ENCODE data around the gene MACROD2.

The MACROD2 gene

GRCh38 chr20:15018966-15019365 lies 1023.6 kb downstream of the MACROD2 start:
- no peaks in the 10 kb centered on the region for H3K4me1 ChIP-seq
- no peaks in the 10 kb centered on the region for H3K27me3 ChIP-seq (ENCODE audit: low read depth)
- no peak overlapping the region for H3K4me3 ChIP-seq
- DNase-seq (ENCODE audit: low spot score in 2 of 2): no peak
- in situ Hi-C loops (cut with MboI; ENCODE audit: low sequenced_read_pairs): no loop called here
- H3K36me3 ChIP-seq (replicated peaks): no peaks in the 10 kb centered on the region
- no peaks in the 10 kb centered on the region for H3K9me3 ChIP-seq

DNA sequence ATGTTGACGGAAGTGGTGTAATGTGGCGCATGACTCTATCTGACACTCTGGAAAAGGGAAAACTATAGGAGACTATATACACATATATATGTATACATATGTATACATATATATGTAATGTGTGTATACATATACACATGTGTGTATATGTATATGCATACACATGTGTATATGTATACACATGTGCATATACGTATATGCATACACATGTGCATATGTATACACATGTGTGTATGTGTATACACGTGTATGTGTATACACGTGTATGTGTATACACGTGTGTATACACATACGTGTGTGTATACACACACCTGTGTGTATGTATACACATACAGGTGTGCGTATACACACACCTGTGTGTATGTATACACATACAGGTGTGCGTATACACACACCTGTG lies 1025.5 kb downstream of the MACROD2 start:
- DNase-seq (ENCODE audit: low spot score in 2 of 2): no peak
- no peaks in the 10 kb centered on the region for H3K36me3 ChIP-seq (replicated peaks)
- in situ Hi-C loops (cut with MboI; ENCODE audit: low sequenced_read_pairs): no loop called here

DNA sequence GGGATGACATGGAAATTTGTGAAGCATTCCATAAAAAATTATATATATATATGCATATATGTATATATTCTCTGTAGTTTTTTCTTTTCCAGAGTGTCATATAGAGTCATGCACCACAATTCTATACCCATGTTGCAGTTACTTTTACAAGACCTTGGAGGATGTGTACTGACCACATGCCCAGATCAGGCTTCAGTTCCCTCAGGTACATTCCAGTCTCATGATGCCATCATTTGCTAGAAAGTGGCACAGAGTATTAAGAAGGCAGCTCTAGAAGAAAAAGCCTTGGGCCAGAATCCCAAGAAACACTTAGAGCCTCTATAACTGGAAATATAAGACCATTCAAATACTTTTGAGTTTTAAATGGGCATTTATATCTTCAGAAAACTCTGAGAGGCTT lies 1027.6 kb downstream of the MACROD2 start:
- DNase-seq (ENCODE audit: low spot score in 2 of 2): no peak
- in situ Hi-C loops (cut with MboI; ENCODE audit: low sequenced_read_pairs): no loop called here
- H3K36me3 ChIP-seq (replicated peaks): no peaks in the 10 kb centered on the region
- no peaks in the 10 kb centered on the region for H3K9me3 ChIP-seq
- H3K27me3 ChIP-seq (ENCODE audit: low read depth): no peaks in the 10 kb centered on the region
- no peaks in the 10 kb centered on the region for H3K4me1 ChIP-seq
- no peak overlapping the region for H3K4me3 ChIP-seq

More for the DNA sequence above, 1025.5 kb downstream of the MACROD2 start:
- Histone ChIP-seq H3K4me3 (no peak overlapping the region), H3K4me1 (no peaks in the 10 kb centered on the region), H3K27me3 (ENCODE audit: low read depth) (no peaks in the 10 kb centered on the region), H3K9me3 (no peaks in the 10 kb centered on the region)

- no peaks in the 10 kb centered on the region for H3K27me3 ChIP-seq (ENCODE audit: low read depth)
- in situ Hi-C loops (cut with MboI; ENCODE audit: low sequenced_read_pairs): no loop called here
- H3K36me3 ChIP-seq (replicated peaks): no peaks in the 10 kb centered on the region
- H3K4me3 ChIP-seq: no peak overlapping the region
- DNase-seq (ENCODE audit: low spot score in 2 of 2): no peak
- H3K9me3 ChIP-seq: no peaks in the 10 kb centered on the region
- H3K4me1 ChIP-seq: no peaks in the 10 kb centered on the region
Measured at GRCh38 chr20:15026759-15027158, 1031.4 kb downstream of the MACROD2 start.

DNA sequence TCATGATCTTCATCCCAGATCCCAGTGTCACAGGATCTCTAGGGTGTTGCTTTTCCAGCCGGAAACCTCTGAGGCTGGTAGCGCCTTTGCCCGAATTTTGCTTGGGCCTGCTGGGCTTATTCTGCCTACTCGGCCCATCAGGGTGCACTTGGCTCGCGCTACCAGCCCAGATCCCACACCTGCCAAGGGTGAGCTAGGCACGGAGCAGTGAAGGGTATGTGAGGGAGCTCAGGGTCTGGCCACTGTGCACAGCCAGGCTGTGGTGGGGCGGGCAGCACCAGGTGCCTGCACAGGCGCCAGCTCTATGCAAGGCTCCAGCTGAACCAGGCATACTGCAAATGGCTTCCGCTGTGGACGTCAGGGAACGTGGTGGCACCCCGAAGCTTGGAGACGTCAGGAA lies 1035.5 kb downstream of the MACROD2 start:
- Histone ChIP-seq H3K27me3 (ENCODE audit: low read depth) (no peaks in the 10 kb centered on the region), H3K36me3 (replicated peaks) (no peaks in the 10 kb centered on the region), H3K4me3 (no peak overlapping the region), H3K9me3 (no peaks in the 10 kb centered on the region), H3K4me1 (no peaks in the 10 kb centered on the region)
- in situ Hi-C loops (cut with MboI; ENCODE audit: low sequenced_read_pairs): no loop called here
- no peak for DNase-seq (ENCODE audit: low spot score in 2 of 2)

DNA sequence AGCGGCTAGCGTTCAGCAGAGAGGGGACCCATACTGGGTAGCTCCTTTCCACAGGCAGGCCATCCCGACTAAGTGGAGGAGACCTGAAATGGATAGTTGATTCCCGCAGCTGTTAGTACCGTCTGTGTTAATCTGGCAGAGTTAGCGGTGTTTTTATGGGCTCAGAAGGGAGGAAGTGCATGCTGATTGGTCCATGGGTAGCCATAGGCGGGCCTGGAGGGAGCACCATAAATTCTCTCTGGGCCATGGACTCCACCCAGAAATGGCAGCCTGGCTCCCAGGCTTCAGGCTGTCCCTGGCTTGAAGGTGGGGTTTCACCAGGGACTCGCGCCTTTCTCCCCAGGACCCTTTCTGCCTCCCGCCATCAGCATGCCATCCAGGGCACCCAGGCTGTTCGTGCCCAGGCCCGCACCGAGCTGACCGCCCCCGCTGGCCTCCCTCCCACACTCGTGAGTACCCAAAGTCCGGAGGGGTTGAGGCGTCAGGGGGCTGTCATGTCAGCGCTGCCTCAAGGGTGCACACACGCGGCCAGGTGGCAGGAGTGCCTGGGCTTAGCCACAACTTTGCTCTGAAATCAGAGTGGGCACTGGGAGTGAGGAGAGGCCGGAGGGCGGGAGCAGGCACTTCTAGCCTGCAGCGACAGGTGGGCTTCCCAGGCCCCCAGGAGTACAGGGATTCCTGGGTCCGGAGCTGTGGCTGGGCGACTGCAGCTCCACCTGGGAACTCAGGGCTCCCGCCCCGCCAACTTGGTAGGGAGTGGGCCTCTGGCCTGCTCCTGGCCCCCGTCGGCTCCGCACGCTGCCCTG lies 1036.4 kb downstream of the MACROD2 start:
- Histone ChIP-seq H3K4me1 (no peaks in the 10 kb centered on the region), H3K27me3 (ENCODE audit: low read depth) (no peaks in the 10 kb centered on the region), H3K9me3 (no peaks in the 10 kb centered on the region), H3K36me3 (replicated peaks) (no peaks in the 10 kb centered on the region), H3K4me3 (no peak overlapping the region)
- in situ Hi-C loops (cut with MboI; ENCODE audit: low sequenced_read_pairs): no loop called here
- DNase-seq (ENCODE audit: low spot score in 2 of 2): no peak

GRCh38 chr20:15032352-15032622 lies 1037.0 kb downstream of the MACROD2 start:
- Histone ChIP-seq H3K27me3 (ENCODE audit: low read depth) (no peaks in the 10 kb centered on the region), H3K4me1 (no peaks in the 10 kb centered on the region), H3K9me3 (no peaks in the 10 kb centered on the region), H3K4me3 (no peak overlapping the region), H3K36me3 (replicated peaks) (no peaks in the 10 kb centered on the region)
- in situ Hi-C loops (cut with MboI; ENCODE audit: low sequenced_read_pairs): no loop called here
- DNase-seq (ENCODE audit: low spot score in 2 of 2): no peak

DNA sequence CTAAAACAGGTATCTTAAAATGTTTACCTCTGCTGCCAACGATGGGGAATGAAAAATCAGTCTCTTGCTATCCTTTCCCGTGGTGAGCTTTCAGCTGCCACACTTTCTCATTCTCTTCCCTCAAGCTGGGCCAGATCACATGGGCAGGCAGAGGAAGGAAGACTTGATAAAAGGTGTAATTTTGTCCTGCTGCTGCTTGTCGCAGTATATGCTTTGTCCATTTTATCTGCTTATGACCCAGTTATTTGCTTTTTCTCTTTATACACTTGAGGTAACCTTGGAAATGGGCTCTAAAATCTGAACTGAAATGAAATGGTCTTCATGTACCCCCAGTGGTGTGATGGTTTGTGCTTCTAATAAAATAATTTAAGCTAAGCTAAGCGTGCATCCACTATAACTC lies 1038.0 kb downstream of the MACROD2 start:
- no peaks in the 10 kb centered on the region for H3K9me3 ChIP-seq
- H3K36me3 ChIP-seq (replicated peaks): no peaks in the 10 kb centered on the region
- in situ Hi-C loops (cut with MboI; ENCODE audit: low sequenced_read_pairs): no loop called here
- DNase-seq (ENCODE audit: low spot score in 2 of 2): no peak
- no peaks in the 10 kb centered on the region for H3K4me1 ChIP-seq
- H3K27me3 ChIP-seq (ENCODE audit: low read depth): no peaks in the 10 kb centered on the region
- no peak overlapping the region for H3K4me3 ChIP-seq

- Histone ChIP-seq H3K9me3 (no peaks in the 10 kb centered on the region), H3K4me1 (no peaks in the 10 kb centered on the region), H3K27me3 (ENCODE audit: low read depth) (no peaks in the 10 kb centered on the region), H3K4me3 (no peak overlapping the region), H3K36me3 (replicated peaks) (no peaks in the 10 kb centered on the region)
- no peak for DNase-seq (ENCODE audit: low spot score in 2 of 2)
- in situ Hi-C loops (cut with MboI; ENCODE audit: low sequenced_read_pairs): no loop called here
Measured at GRCh38 chr20:15033891-15034290, 1038.6 kb downstream of the MACROD2 start.

- Histone ChIP-seq H3K9me3 (no peaks in the 10 kb centered on the region), H3K36me3 (replicated peaks) (no peaks in the 10 kb centered on the region), H3K27me3 (ENCODE audit: low read depth) (no peaks in the 10 kb centered on the region), H3K4me3 (no peak overlapping the region), H3K4me1 (no peaks in the 10 kb centered on the region)
- DNase-seq (ENCODE audit: low spot score in 2 of 2): no peak
- in situ Hi-C loops (cut with MboI; ENCODE audit: low sequenced_read_pairs): no loop called here
Measured at GRCh38 chr20:15036948-15037347, 1041.6 kb downstream of the MACROD2 start.

DNA sequence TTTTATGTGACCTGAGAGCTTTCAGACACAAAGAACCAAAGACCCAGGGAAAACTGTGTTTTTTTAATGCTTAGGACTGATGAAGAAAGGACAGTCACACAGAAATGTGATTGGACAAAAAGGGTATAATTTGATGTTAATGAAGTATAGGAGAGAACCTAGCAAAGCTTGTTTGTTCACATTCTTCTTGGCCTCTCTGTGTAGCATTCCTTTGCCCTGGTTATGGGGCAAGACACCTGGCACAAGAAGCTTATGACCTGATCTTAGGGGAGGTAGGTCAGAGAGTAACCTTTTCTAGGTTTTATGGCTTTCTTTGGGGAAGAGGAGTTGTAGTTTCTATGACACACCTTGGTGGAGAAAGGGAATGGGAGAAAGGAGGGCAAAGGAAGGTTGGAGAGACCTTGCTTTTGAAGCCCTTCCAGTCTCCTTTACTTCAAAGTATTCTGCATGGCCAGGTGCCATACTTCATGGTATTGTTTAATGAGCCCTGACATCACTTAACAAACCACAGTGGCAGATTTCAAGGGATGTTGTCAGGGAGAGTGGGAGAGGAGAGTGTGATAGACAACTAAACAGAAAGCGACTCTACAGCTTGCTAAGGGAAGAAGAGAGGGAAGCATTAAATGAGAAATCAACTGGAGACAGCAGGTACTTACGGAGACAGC lies 1043.9 kb downstream of the MACROD2 start:
- H3K27me3 ChIP-seq (ENCODE audit: low read depth): no peaks in the 10 kb centered on the region
- no peak overlapping the region for H3K4me3 ChIP-seq
- DNase-seq (ENCODE audit: low spot score in 2 of 2): no peak
- no peaks in the 10 kb centered on the region for H3K36me3 ChIP-seq (replicated peaks)
- H3K9me3 ChIP-seq: no peaks in the 10 kb centered on the region
- in situ Hi-C loops (cut with MboI; ENCODE audit: low sequenced_read_pairs): no loop called here
- no peaks in the 10 kb centered on the region for H3K4me1 ChIP-seq

- Histone ChIP-seq H3K4me3 (no peak overlapping the region), H3K27me3 (ENCODE audit: low read depth) (no peaks in the 10 kb centered on the region), H3K36me3 (replicated peaks) (no peaks in the 10 kb centered on the region), H3K4me1 (no peaks in the 10 kb centered on the region), H3K9me3 (no peaks in the 10 kb centered on the region)
- in situ Hi-C loops (cut with MboI; ENCODE audit: low sequenced_read_pairs): no loop called here
- DNase-seq (ENCODE audit: low spot score in 2 of 2): no peak
Measured at GRCh38 chr20:15042723-15043122, 1047.4 kb downstream of the MACROD2 start.

DNA sequence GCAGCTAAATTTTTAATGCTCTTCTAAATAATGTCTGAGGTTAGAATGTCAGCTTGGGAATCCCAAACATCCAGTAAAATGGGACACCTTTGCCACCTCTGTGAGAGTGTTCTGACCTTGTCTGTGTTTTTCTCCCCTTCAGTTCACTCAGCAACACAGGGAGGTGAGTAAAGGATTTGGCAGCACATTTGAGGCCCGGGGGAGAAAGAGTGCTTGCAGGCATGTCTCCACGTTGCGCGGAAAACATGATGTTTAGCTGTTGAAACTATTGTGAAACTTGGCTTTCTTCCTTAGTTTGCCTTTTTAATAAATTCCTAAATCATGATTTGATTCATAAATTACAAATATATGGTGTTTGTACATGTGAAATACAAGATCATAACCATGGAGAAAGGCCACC lies 1049.9 kb downstream of the MACROD2 start:
- Histone ChIP-seq H3K9me3 (no peaks in the 10 kb centered on the region), H3K36me3 (replicated peaks) (no peaks in the 10 kb centered on the region), H3K4me1 (no peaks in the 10 kb centered on the region), H3K4me3 (no peak overlapping the region), H3K27me3 (ENCODE audit: low read depth) (no peaks in the 10 kb centered on the region)
- no peak for DNase-seq (ENCODE audit: low spot score in 2 of 2)
- in situ Hi-C loops (cut with MboI; ENCODE audit: low sequenced_read_pairs): no loop called here

GRCh38 chr20:15047042-15047441 lies 1051.7 kb downstream of the MACROD2 start:
- H3K4me1 ChIP-seq: no peaks in the 10 kb centered on the region
- H3K9me3 ChIP-seq: no peaks in the 10 kb centered on the region
- H3K36me3 ChIP-seq (replicated peaks): no peaks in the 10 kb centered on the region
- H3K27me3 ChIP-seq (ENCODE audit: low read depth): no peaks in the 10 kb centered on the region
- H3K4me3 ChIP-seq: no peak overlapping the region
- in situ Hi-C loops (cut with MboI; ENCODE audit: low sequenced_read_pairs): no loop called here
- no peak for DNase-seq (ENCODE audit: low spot score in 2 of 2)

GRCh38 chr20:15047601-15048000 lies 1052.3 kb downstream of the MACROD2 start:
- H3K4me3 ChIP-seq: no peak overlapping the region
- no peaks in the 10 kb centered on the region for H3K9me3 ChIP-seq
- no peaks in the 10 kb centered on the region for H3K36me3 ChIP-seq (replicated peaks)
- DNase-seq (ENCODE audit: low spot score in 2 of 2): no peak
- in situ Hi-C loops (cut with MboI; ENCODE audit: low sequenced_read_pairs): no loop called here
- no peaks in the 10 kb centered on the region for H3K27me3 ChIP-seq (ENCODE audit: low read depth)
- H3K4me1 ChIP-seq: no peaks in the 10 kb centered on the region

Data from HAP-1 (cell line).